Trophoblast cell (in vitro differentiated cells and primary cell): ENCODE data around the gene POU3F1.

Experiments
- DNase-seq, 2 donors: peaks; one replicate each; pipeline ENCODE4 v3.0.0-alpha.2; 2016
- H2AFZ ChIP-seq: 2 replicates; pipeline ENCODE4 v1.6.1; 2013; ENCODE audit warnings: low read length, moderate library complexity, mild to moderate bottlenecking; ENCODE audit not compliant: insufficient read depth, poor library complexity
- H2AK5ac ChIP-seq: 2 replicates; pipeline ENCODE4 v1.6.1; 2013; ENCODE audit warnings: mild to moderate bottlenecking, low read length
- H2BK120ac ChIP-seq: 2 replicates; pipeline ENCODE4 v1.6.1; 2013; ENCODE audit warnings: low read length, mild to moderate bottlenecking, moderate library complexity; ENCODE audit not compliant: insufficient read depth, poor library complexity
- H2BK12ac ChIP-seq: 2 replicates; pipeline ENCODE4 v1.6.1; 2013; ENCODE audit warnings: mild to moderate bottlenecking, low read length, moderate library complexity
- H2BK5ac ChIP-seq: 2 replicates; pipeline ENCODE4 v1.6.1; 2013; ENCODE audit warnings: low read length, low read depth, moderate library complexity, mild to moderate bottlenecking; ENCODE audit not compliant: poor library complexity
- H3K14ac ChIP-seq: 2 replicates; pipeline ENCODE4 v1.6.1; 2013; ENCODE audit warnings: mild to moderate bottlenecking, low read length
- H3K18ac ChIP-seq: 2 replicates; pipeline ENCODE4 v1.6.1; 2013; ENCODE audit warnings: mild to moderate bottlenecking, low read length
- H3K23ac ChIP-seq: 2 replicates; pipeline ENCODE4 v1.6.1; 2013; ENCODE audit warnings: low read length
- H3K27ac ChIP-seq: 2 replicates; pipeline ENCODE4 v1.5.1; 2013; ENCODE audit warnings: low read depth, mild to moderate bottlenecking, inconsistent platforms, low read length, moderate library complexity
- H3K27me3 ChIP-seq: 2 replicates; pipeline ENCODE4 v1.6.1; 2013; ENCODE audit warnings: inconsistent platforms, mild to moderate bottlenecking, low read length, moderate library complexity; ENCODE audit not compliant: insufficient read depth
- H3K36me3 ChIP-seq, 2 experiments: 1 replicate in 1 of 2; 2 replicates in 1 of 2; pipeline ENCODE4 v1.6.1; 2013; ENCODE audit warnings: low read length in 2 of 2, mild to moderate bottlenecking in 2 of 2, moderate library complexity in 1 of 2; ENCODE audit not compliant: insufficient read depth in 2 of 2, control insufficient read depth in 1 of 2
- H3K4ac ChIP-seq: 2 replicates; pipeline ENCODE4 v1.6.1; 2013; ENCODE audit warnings: low read depth, mild to moderate bottlenecking, low read length, moderate library complexity
- H3K4me1 ChIP-seq, 2 experiments: 1 replicate in 1 of 2; 2 replicates in 1 of 2; pipeline ENCODE4 v1.6.1; 2013; ENCODE audit warnings: low read length in 2 of 2, mild to moderate bottlenecking in 2 of 2, moderate library complexity in 1 of 2; ENCODE audit not compliant: insufficient read depth in 2 of 2, control insufficient read depth in 1 of 2
- H3K4me2 ChIP-seq: 2 replicates; pipeline ENCODE4 v1.6.1; 2013; ENCODE audit warnings: inconsistent platforms, mild to moderate bottlenecking, low read length, moderate library complexity
- H3K4me3 ChIP-seq: 2 replicates; pipeline ENCODE4 v1.5.1; 2013; ENCODE audit warnings: mild to moderate bottlenecking, low read depth, low read length, inconsistent platforms
- H3K79me1 ChIP-seq: one replicate; pipeline ENCODE4 v1.6.1; 2013; ENCODE audit warnings: low read length
- H3K79me2 ChIP-seq: 2 replicates; pipeline ENCODE4 v1.6.1; 2013; ENCODE audit warnings: low read length, mild to moderate bottlenecking; ENCODE audit not compliant: control insufficient read depth, insufficient read depth, poor library complexity
- H3K9ac ChIP-seq: 2 replicates; pipeline ENCODE4 v1.6.1; 2013; ENCODE audit warnings: mild to moderate bottlenecking, low read length
- H3K9me3 ChIP-seq: 2 replicates; pipeline ENCODE4 v1.6.1; 2013; ENCODE audit warnings: low read depth, mild to moderate bottlenecking, control low read depth, inconsistent platforms, low read length; ENCODE audit not compliant: insufficient read depth
- H4K12ac ChIP-seq: 2 replicates; pipeline ENCODE4 v1.6.1; 2013; ENCODE audit warnings: low read depth, mild to moderate bottlenecking, low read length, moderate library complexity
- H4K8ac ChIP-seq: 2 replicates; pipeline ENCODE4 v1.6.1; 2013; ENCODE audit warnings: low read depth, mild to moderate bottlenecking, low read length, moderate library complexity
- H4K91ac ChIP-seq: one replicate; pipeline ENCODE4 v1.6.1; 2013; ENCODE audit warnings: low read depth, mild to moderate bottlenecking, low read length, moderate library complexity
- WGBS: extraction: QIAGEN DNeasy Blood & Tissue Kit; methylation state at CpG from one replicate; pipeline ENCODE4 v1.1.7; 2013; ENCODE audit warnings: missing lambda C conversion rate; ENCODE audit not compliant: insufficient read length, insufficient coverage; ENCODE audit errors: extremely low coverage; 5-methylcytosine and 5-hydroxymethylcytosine counted together

The POU3F1 gene

DNA sequence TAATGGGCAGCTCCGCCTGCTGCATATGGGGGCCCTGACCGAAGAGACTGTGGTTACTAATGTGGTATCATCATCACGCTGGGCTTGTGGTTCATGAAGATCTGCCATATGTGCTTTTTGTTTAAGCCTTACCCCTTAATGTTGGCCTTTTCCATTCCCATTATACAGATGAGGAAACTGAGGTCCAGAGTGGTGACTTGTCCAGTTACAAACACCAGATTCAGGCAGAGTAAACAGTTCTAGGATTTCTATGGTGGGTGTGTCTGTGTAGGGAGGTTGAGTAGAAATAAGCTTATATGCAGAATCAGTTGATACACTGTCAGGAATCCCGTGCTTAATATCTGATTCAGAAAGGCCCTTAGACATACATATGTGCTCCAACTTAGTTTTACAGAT is 33.4 kb downstream of the POU3F1 start:
- Histone ChIP-seq H3K27me3 (no peaks in the 10 kb centered on the region), H4K8ac (peak overlapping the region; percentile 76)
- no CpG with 5 or more reads among the region's 4 CpGs for WGBS

DNA sequence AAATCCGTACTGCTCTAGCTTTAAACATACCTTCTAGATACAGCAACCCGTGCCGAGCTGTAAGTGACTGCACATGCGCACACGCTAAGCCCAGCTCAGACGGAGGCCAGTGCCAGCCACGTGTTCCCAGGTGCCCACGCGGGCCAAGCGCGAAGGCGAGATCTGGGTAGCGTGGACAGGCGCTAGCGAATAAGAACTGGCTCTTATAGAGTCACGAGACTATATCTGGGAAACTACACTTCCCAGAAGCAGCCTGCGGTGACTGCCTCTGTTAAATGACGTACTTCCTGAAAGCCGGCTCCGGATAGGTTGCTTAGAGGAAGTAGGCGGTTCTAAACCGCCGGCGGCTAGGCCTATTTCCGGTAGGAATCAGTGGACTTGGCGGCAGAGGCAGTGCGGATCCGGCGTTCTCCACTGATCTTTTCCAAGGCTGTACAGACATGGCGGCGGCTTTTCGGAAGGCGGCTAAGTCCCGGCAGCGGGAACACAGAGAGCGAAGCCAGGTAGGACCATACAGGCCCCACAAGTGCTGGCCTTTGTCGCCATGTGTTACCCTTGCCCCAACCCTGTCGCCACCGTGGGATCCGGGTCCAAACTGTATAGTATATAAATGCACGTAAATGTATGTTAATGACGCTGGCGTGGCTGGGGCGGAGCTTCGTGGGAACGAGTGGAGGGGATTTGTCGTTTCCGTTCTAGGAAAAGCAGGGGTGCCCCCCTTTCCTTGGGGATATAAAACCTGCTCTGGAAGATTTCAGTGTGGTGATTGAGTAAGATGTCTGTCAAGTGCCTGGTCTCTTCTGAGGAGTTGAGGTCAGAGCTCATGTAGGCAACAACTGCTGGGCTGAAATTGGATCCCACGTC is 34.0 kb downstream of the POU3F1 start, which contains the start of gene UTP11:
TSS of gene UTP11 (plus strand) at position 372 of the 864 bp plus-strand sequence. CDS start at position 441, 69 bp downstream.
- peaks cover 3 to 12% of the 10 kb centered on the region in 2 experiments for H3K4me1 ChIP-seq
- peaks cover 7% of the 10 kb centered on the region for H3K79me2 ChIP-seq
- H3K14ac ChIP-seq: peak within 1 kb of the TSS; percentile 78
- H4K12ac ChIP-seq: peak within 1 kb of the TSS; percentile 89
- H3K4ac ChIP-seq: peak within 1 kb of the TSS; percentile 28
- peak within 1 kb of the TSS; percentile 96 for H3K9ac ChIP-seq
- no peak within 1 kb of the TSS for H2AK5ac ChIP-seq
- H2BK5ac ChIP-seq: peak within 1 kb of the TSS; percentile 55
- peaks cover 10% of the 10 kb centered on the region for H3K79me1 ChIP-seq
- peaks cover 2 to 12% of the 10 kb centered on the region in 2 experiments for H3K36me3 ChIP-seq
- H3K23ac ChIP-seq: no peak within 1 kb of the TSS
- H3K4me2 ChIP-seq: peak within 1 kb of the TSS; percentile 61
- peak within 1 kb of the TSS; percentile 89 for H3K27ac ChIP-seq
- peak within 1 kb of the TSS; percentile 91 for H3K18ac ChIP-seq
- H3K9me3 ChIP-seq: no peaks in the 10 kb centered on the region
- H3K27me3 ChIP-seq: no peaks in the 10 kb centered on the region
- H2AFZ ChIP-seq: peak within 1 kb of the TSS; percentile 82
- peak within 1 kb of the TSS; percentile 45 for H2BK120ac ChIP-seq
- H3K4me3 ChIP-seq: peak within 1 kb of the TSS; percentile 89
- DNase-seq: peak; percentile 99
- peak within 1 kb of the TSS; percentile 69 for H4K91ac ChIP-seq
- H4K8ac ChIP-seq: peak within 1 kb of the TSS; percentile 94
- no CpG with 5 or more reads among the region's 49 CpGs for WGBS
- H2BK12ac ChIP-seq: no peak within 1 kb of the TSS

More for the DNA sequence above, 33.4 kb downstream of the POU3F1 start:
- peak overlapping the region; percentile 96 for H3K9ac ChIP-seq
- peak overlapping the region; percentile 89 for H3K27ac ChIP-seq
- H4K91ac ChIP-seq: peak overlapping the region; percentile 69
- no peak overlapping the region for H2AK5ac ChIP-seq
- H4K12ac ChIP-seq: peak overlapping the region; percentile 89
- H2BK12ac ChIP-seq: no peak overlapping the region
- no peak overlapping the region for H3K23ac ChIP-seq
- peaks cover 8 to 18% of the 10 kb centered on the region in 2 experiments for H3K36me3 ChIP-seq
- DNase-seq: no peak
- peak overlapping the region; percentile 55 for H2BK5ac ChIP-seq
- no peak overlapping the region for H2AFZ ChIP-seq
- no peaks in the 10 kb centered on the region for H3K9me3 ChIP-seq
- peak overlapping the region; percentile 45 for H2BK120ac ChIP-seq
- peak overlapping the region; percentile 61 for H3K4me2 ChIP-seq
- H3K14ac ChIP-seq: peak overlapping the region; percentile 78
- H3K4me3 ChIP-seq: peak overlapping the region; percentile 89
- H3K18ac ChIP-seq: no peak overlapping the region
- peaks cover 7% of the 10 kb centered on the region for H3K79me2 ChIP-seq
- H3K4me1 ChIP-seq: peaks cover 3 to 12% of the 10 kb centered on the region in 2 experiments
- peak overlapping the region; percentile 28 for H3K4ac ChIP-seq
- peaks cover 10% of the 10 kb centered on the region for H3K79me1 ChIP-seq

DNA sequence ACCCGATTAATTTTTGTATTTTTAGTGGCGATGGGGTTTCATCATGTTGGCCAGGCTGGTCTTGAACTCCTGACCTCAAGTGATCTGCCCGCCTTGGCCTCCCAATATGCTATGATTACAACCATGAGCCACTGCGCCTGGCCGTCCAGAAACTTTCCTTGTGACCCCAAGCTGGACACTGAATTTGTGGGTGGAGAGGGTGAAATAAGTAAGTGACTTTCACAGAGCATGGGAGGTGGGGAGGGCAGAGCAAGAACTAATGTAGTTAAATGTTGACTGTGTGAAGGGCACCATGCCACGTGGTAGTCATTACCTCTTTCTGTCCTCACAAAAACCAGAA is 36.8 kb downstream of the POU3F1 start:
- Histone ChIP-seq H3K4me2 (no peak overlapping the region), H2BK5ac (no peak overlapping the region), H3K9me3 (no peaks in the 10 kb centered on the region), H2AK5ac (no peak overlapping the region), H3K4ac (no peak overlapping the region), H3K27ac (no peak overlapping the region), H2BK120ac (no peak overlapping the region), H3K36me3 (no peaks in the 10 kb centered on the region), H3K79me1 (peaks cover 17% of the 10 kb centered on the region), H3K4me3 (no peak overlapping the region), H4K8ac (no peak overlapping the region), H3K23ac (no peak overlapping the region), H3K9ac (no peak overlapping the region), H3K27me3 (no peaks in the 10 kb centered on the region), H2BK12ac (peak overlapping the region; percentile 61), H4K91ac (no peak overlapping the region), H3K4me1 (peaks cover 7 to 17% of the 10 kb centered on the region in 2 experiments), H4K12ac (no peak overlapping the region), H2AFZ (no peak overlapping the region), H3K79me2 (peaks cover 11% of the 10 kb centered on the region), H3K18ac (no peak overlapping the region), H3K14ac (no peak overlapping the region)
- no peak for DNase-seq
- no CpG with 5 or more reads among the region's 6 CpGs for whole genome bisulfite sequencing

DNA sequence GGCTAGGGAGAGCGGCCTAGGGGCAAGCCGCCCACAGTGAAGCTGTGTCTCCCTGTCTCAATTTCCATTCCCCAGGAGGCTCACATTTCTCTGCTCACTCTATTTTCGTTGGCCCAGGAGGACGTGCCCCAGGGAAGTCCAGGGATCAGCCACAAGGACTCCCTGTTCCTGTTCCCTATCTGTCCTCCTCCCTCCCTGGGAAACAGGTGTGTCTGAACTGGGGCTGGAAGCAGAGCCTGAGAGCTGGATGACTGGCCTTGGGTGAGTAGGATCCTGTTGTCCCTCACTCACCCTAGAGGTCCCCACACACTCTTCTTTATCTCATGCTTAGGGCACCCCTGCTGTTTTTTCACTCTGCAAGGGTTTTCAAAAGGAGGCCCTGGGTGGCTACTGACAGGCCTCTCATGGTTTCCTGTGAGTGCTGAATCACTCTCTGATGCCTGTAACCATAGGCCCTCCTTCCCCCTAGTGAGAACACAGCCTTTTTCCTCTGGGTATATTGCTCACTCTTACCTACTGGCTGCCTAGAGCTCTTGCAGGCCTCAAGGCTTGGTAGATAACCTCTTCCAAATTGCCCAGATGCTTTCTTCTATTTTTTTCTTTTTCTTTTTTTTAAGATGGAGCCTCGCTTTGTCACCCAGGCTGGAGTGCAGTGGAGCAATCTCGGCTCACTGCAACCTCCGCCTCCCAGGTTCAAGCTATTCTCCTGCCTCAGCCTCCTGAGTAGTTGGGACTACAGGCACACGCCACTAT is 37.3 kb downstream of the POU3F1 start:
- no peak overlapping the region for H2AK5ac ChIP-seq
- peak overlapping the region; percentile 1 for H2BK5ac ChIP-seq
- H3K18ac ChIP-seq: no peak overlapping the region
- H3K4me1 ChIP-seq: peaks cover 7 to 19% of the 10 kb centered on the region in 2 experiments
- peak overlapping the region; percentile 23 for H4K12ac ChIP-seq
- H3K9ac ChIP-seq: no peak overlapping the region
- peaks cover 22% of the 10 kb centered on the region for H3K79me1 ChIP-seq
- no peak overlapping the region for H3K4me3 ChIP-seq
- no peak overlapping the region for H3K4ac ChIP-seq
- no CpG with 5 or more reads among the region's 8 CpGs for WGBS
- H3K36me3 ChIP-seq: no peaks in the 10 kb centered on the region
- H3K14ac ChIP-seq: peak overlapping the region; percentile 24
- DNase-seq: no peak
- H4K8ac ChIP-seq: peak overlapping the region; percentile 26
- H3K4me2 ChIP-seq: no peak overlapping the region
- H3K27ac ChIP-seq: peak overlapping the region; percentile 45
- no peaks in the 10 kb centered on the region for H3K9me3 ChIP-seq
- H3K23ac ChIP-seq: no peak overlapping the region
- H2BK12ac ChIP-seq: peak overlapping the region; percentile 46
- no peak overlapping the region for H2AFZ ChIP-seq
- H3K27me3 ChIP-seq: no peaks in the 10 kb centered on the region
- H4K91ac ChIP-seq: peak overlapping the region; percentile 45
- no peak overlapping the region for H2BK120ac ChIP-seq
- peaks cover 16% of the 10 kb centered on the region for H3K79me2 ChIP-seq
